ENCODE results near the gene TRAPPC14.
"Not testable (repeated sequence)": the region's sequence is repeated elsewhere in the genome, so short reads cannot be mapped to it uniquely, and the experiment has no call there.

TRAPPC14 gene

DNA sequence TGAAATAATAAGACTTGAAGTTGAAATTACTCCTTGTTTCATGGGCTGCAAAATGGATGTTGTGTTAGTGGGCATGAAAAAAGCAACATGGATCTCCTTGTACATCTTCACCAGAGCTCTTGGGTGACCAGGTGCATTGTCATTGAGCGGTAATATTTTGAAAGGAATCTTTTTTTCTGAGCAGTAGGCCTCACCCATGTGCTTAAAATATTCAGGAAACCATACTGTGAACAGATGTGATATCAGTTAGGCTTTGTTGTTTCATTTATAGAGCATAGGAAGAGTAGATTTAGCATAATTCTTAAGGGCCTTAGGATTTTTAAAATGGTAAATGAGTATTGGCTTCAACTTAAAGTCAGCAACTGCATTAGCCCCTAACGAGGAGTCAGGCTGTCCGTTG lies 34.4 kb upstream of the TRAPPC14 start:
- ChIA-PET POLR2A (interaction anchor here (1.0 kb wide), 1 partner anchor 44 kb away, joined by 3 read pairs; the partner anchor contains the start of gene LAMTOR4), CTCF (interaction anchor here (1.0 kb wide), 1 partner anchor 62 kb away, joined by 3 read pairs; no protein-coding TSS in a partner anchor)
- no peak for TF ChIP-seq CTBP1 (IDR thresholded peaks at IDR 0.05; ENCODE audit: borderline replicate concordance)
- DNase-seq (ENCODE audit: extremely low spot score) = no peak

DNA sequence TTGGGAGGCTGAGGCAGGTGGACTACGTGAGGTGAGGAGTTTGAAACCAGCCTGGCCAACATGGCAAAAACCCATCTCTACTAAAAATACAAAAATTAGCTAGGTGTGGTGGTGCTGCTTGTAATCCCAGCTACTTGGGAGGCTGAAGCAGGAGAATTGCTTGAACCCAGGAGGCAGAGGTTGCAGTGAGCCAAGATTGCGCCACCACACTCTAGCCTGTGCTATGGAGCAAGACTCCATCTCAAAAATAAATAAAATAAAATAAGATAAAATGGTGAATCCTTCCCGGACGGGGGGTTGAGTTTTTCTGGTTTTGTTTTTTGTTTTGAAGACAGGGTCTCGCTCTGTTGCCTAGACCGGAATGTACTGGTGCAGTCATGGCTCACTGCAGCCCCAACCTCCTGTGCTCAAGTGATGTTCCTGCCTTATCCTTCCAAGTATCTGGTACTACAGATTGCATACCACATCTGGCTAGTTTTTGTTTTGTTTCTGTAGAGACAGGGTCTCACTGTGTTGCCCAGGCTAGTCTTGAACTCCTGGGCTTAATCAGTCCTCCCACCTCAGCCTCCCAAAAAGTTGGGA lies 33.8 kb upstream of the TRAPPC14 start:
- POLR2A ChIA-PET; CTCF ChIA-PET; DNase-seq (ENCODE audit: extremely low spot score): not testable (repeated sequence)

GRCh38 chr7:100191775-100192174 lies 33.3 kb upstream of the TRAPPC14 start:
- ChIA-PET POLR2A (no interaction called here), CTCF (no interaction called here)
- DNase-seq (ENCODE audit: extremely low spot score) = no peak
- TF ChIP-seq NFRKB (IDR thresholded peaks at IDR 0.05) = no peak
- no peak for TF ChIP-seq HDGF (IDR thresholded peaks at IDR 0.05; ENCODE audit: borderline replicate concordance)
- no peak for TF ChIP-seq ZNF384 (IDR thresholded peaks at IDR 0.05)
- TF ChIP-seq, protein P1, sequence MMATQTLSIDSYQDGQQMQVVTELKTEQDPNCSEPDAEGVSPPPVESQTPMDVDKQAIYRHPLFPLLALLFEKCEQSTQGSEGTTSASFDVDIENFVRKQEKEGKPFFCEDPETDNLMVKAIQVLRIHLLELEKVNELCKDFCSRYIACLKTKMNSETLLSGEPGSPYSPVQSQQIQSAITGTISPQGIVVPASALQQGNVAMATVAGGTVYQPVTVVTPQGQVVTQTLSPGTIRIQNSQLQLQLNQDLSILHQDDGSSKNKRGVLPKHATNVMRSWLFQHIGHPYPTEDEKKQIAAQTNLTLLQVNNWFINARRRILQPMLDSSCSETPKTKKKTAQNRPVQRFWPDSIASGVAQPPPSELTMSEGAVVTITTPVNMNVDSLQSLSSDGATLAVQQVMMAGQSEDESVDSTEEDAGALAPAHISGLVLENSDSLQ (IDR thresholded peaks at IDR 0.05) = no peak
- no peak for TF ChIP-seq CTBP1 (IDR thresholded peaks at IDR 0.05; ENCODE audit: borderline replicate concordance)
- no peak for TF ChIP-seq TARDBP (IDR thresholded peaks at IDR 0.05)
- TF ChIP-seq ARNT (IDR thresholded peaks at IDR 0.05) = no peak
- no peak for TF ChIP-seq ELF4 (IDR thresholded peaks at IDR 0.05)
- no peak for TF ChIP-seq L3MBTL2 (conservative IDR thresholded peaks at IDR 0.05)
- no peak for TF ChIP-seq FOXK2 (IDR thresholded peaks at IDR 0.05)
- TF ChIP-seq LEF1 (IDR thresholded peaks at IDR 0.05; ENCODE audit: borderline replicate concordance) = no peak
- no peak for TF ChIP-seq SUZ12 (IDR thresholded peaks at IDR 0.05)
- no peak for TF ChIP-seq BHLHE40 (IDR thresholded peaks at IDR 0.05; ENCODE audit: borderline replicate concordance)
- TF ChIP-seq SP1 (IDR thresholded peaks at IDR 0.05) = no peak
- no peak for TF ChIP-seq FOXA1 (IDR thresholded peaks at IDR 0.05)
- TF ChIP-seq FOXM1 (IDR thresholded peaks at IDR 0.05; ENCODE audit: borderline replicate concordance) = no peak

- ChIA-PET CTCF (interaction anchor here (0.6 to 1.4 kb wide), 7 partner anchors 9 to 59 kb away, joined by 4 to 14 read pairs (median 6); partner anchors contain the start of genes GPC2 and STAG3), POLR2A (interaction anchor here (0.6 to 1.1 kb wide), 5 partner anchors 10 to 41 kb away, joined by 3 to 4 read pairs (median 3); partner anchors contain the start of genes GPC2, LAMTOR4 and STAG3)
- no peak for DNase-seq (ENCODE audit: extremely low spot score)
- no peak for TF ChIP-seq NFRKB (IDR thresholded peaks at IDR 0.05)
- TF ChIP-seq TARDBP (IDR thresholded peaks at IDR 0.05) = no peak
- TF ChIP-seq ARNT (IDR thresholded peaks at IDR 0.05) = no peak
- TF ChIP-seq L3MBTL2 (conservative IDR thresholded peaks at IDR 0.05) = no peak
- TF ChIP-seq HDGF (IDR thresholded peaks at IDR 0.05; ENCODE audit: borderline replicate concordance) = no peak
- TF ChIP-seq, protein P1 (IDR thresholded peaks at IDR 0.05) = no peak
Observed at GRCh38 chr7:100190048-100190711, 31.7 kb upstream of the TRAPPC14 start.

GRCh38 chr7:100189061-100189460 lies 30.5 kb upstream of the TRAPPC14 start:
- TF ChIP-seq HDGF (IDR thresholded peaks at IDR 0.05; ENCODE audit: borderline replicate concordance) (no peak), TARDBP (IDR thresholded peaks at IDR 0.05) (no peak)
- no peak for DNase-seq (ENCODE audit: extremely low spot score)
- ChIA-PET CTCF (interaction anchor here (0.6 to 1.4 kb wide), 6 partner anchors 11 to 65 kb away, joined by 3 to 6 read pairs (median 4); partner anchors contain the start of genes GPC2 and STAG3), POLR2A (interaction anchor here (0.6 to 1.4 kb wide), 3 partner anchors 8 to 87 kb away, joined by 3 read pairs; partner anchors contain the start of genes AP4M1 and MCM7)

- DNase-seq (ENCODE audit: extremely low spot score) = no peak
- ChIA-PET CTCF (no interaction called here), POLR2A (interaction anchor here (1.6 kb wide), 1 partner anchor 37 kb away, joined by 3 read pairs; the partner anchor contains the start of gene LAMTOR4)
- TF ChIP-seq NFRKB (IDR thresholded peaks at IDR 0.05) (no peak), LEF1 (IDR thresholded peaks at IDR 0.05; ENCODE audit: borderline replicate concordance) (no peak), L3MBTL2 (conservative IDR thresholded peaks at IDR 0.05) (no peak), TARDBP (IDR thresholded peaks at IDR 0.05) (no peak), ELF4 (IDR thresholded peaks at IDR 0.05) (no peak), ZNF384 (IDR thresholded peaks at IDR 0.05) (no peak), SP1 (IDR thresholded peaks at IDR 0.05) (no peak), SUZ12 (IDR thresholded peaks at IDR 0.05) (no peak)
- TF ChIP-seq, protein P1 (IDR thresholded peaks at IDR 0.05) = no peak
Observed at GRCh38 chr7:100185726-100186125, 27.2 kb upstream of the TRAPPC14 start.

GRCh38 chr7:100183090-100183489 lies 24.6 kb upstream of the TRAPPC14 start:
- DNase-seq (ENCODE audit: extremely low spot score); POLR2A ChIA-PET; CTCF ChIA-PET: not testable (repeated sequence)

GRCh38 chr7:100182616-100183015 lies 24.1 kb upstream of the TRAPPC14 start:
- CTCF ChIA-PET; DNase-seq (ENCODE audit: extremely low spot score); POLR2A ChIA-PET: not testable (repeated sequence)

GRCh38 chr7:100180084-100180483 lies 21.6 kb upstream of the TRAPPC14 start:
- ChIA-PET CTCF (interaction anchor here (1.2 to 1.7 kb wide), 2 partner anchors 10 kb away, joined by 6 to 14 read pairs; no protein-coding TSS in a partner anchor), POLR2A (interaction anchor here (1.3 to 1.6 kb wide), 3 partner anchors 9 to 249 kb away, joined by 3 read pairs; partner anchors contain the start of gene ZCWPW1)
- DNase-seq (ENCODE audit: extremely low spot score) = not testable (repeated sequence)
